ENCODE measurements around the gene SOX30.
"Not testable (repeated sequence)": the region's sequence is repeated elsewhere in the genome, so short reads cannot be mapped to it uniquely, and the experiment has no call there.

Gene SOX30

GRCh38 chr5:157652377-157652692 lies at the start of gene SOX30:
SOX30 (minus strand) TSS chr5:157652438; CDS start chr5:157652078, 360 bp downstream.
- no peaks in the 10 kb centered on the region for H4K20me1 ChIP-seq
- H3K36me3 ChIP-seq: peaks cover 0 to 9% (median 3%) of the 10 kb centered on the region in 11 experiments; a peak in 4 of 22 replicates
- H3K4me3 ChIP-seq: peak within 1 kb of the TSS in 1 of 10 experiments; percentile 35; a peak in 1 of 20 replicates
- no peaks in the 10 kb centered on the region for H3K27me3 ChIP-seq
- peaks cover 0 to 6% (median 0%) of the 10 kb centered on the region in 10 experiments; a peak in 4 of 20 replicates for H3K4me1 ChIP-seq
- TF ChIP-seq Cebpa-rat (IDR thresholded peaks at IDR 0.05): 0 out of 22 replicates have a peak, but pooled peaks of 1 of the 11 experiments have one; percentile 20
- no peak within 1 kb of the TSS for H3K9ac ChIP-seq
- no peak within 1 kb of the TSS for H3K27ac ChIP-seq
- no peak within 1 kb of the TSS for H3K4me2 ChIP-seq
- H3K9me3 ChIP-seq (replicated peaks in 1 of 11): peaks cover 64 to 69% (median 66%) of the 10 kb centered on the region in 11 experiments

- not testable (repeated sequence) for H4K20me1 ChIP-seq, H3K4me2 ChIP-seq, H3K9ac ChIP-seq, H3K4me1 ChIP-seq, H3K36me3 ChIP-seq, H3K27me3 ChIP-seq, H3K27ac ChIP-seq, H3K4me3 ChIP-seq
- H3K9me3 ChIP-seq (replicated peaks in 1 of 11): peaks cover 70 to 83% (median 72%) of the 10 kb centered on the region in 11 experiments
These were observed 46.4 kb upstream of the SOX30 start for GRCh38 chr5:157698674-157699073.

- not testable (repeated sequence) for H3K4me2 ChIP-seq, H3K4me1 ChIP-seq, H4K20me1 ChIP-seq, H3K27me3 ChIP-seq, H3K4me3 ChIP-seq, H3K27ac ChIP-seq, H3K36me3 ChIP-seq, H3K9ac ChIP-seq
- peaks cover 78 to 95% (median 85%) of the 10 kb centered on the region in 11 experiments for H3K9me3 ChIP-seq (replicated peaks in 1 of 11)
These were observed 43.9 kb upstream of the SOX30 start for GRCh38 chr5:157696154-157696553.

GRCh38 chr5:157693816-157694215 lies 41.6 kb upstream of the SOX30 start:
- not testable (repeated sequence) for H3K4me1 ChIP-seq, H3K4me3 ChIP-seq, H3K27ac ChIP-seq, H3K4me2 ChIP-seq, H3K9ac ChIP-seq, H3K27me3 ChIP-seq, H3K36me3 ChIP-seq, H4K20me1 ChIP-seq
- H3K9me3 ChIP-seq (replicated peaks in 1 of 11): peaks cover 67 to 88% (median 76%) of the 10 kb centered on the region in 11 experiments

GRCh38 chr5:157690690-157691433 lies 38.6 kb upstream of the SOX30 start:
- Histone ChIP-seq H4K20me1 (no peaks in the 10 kb centered on the region), H3K4me3 (no peak overlapping the region), H3K9ac (no peak overlapping the region), H3K27me3 (no peaks in the 10 kb centered on the region), H3K9me3 (replicated peaks in 1 of 11) (peaks cover 37 to 58% (median 48%) of the 10 kb centered on the region in 11 experiments), H3K36me3 (no peaks in the 10 kb centered on the region), H3K27ac (no peak overlapping the region), H3K4me2 (no peak overlapping the region), H3K4me1 (no peaks in the 10 kb centered on the region)
- TF ChIP-seq Cebpa-rat (IDR thresholded peaks at IDR 0.05): no peak

- Histone ChIP-seq H3K9me3 (replicated peaks in 1 of 11) (peaks cover 30 to 51% (median 41%) of the 10 kb centered on the region in 11 experiments), H3K4me1 (no peaks in the 10 kb centered on the region), H3K27ac (no peak overlapping the region), H3K27me3 (no peaks in the 10 kb centered on the region), H3K4me2 (no peak overlapping the region), H3K36me3 (no peaks in the 10 kb centered on the region), H4K20me1 (no peaks in the 10 kb centered on the region), H3K9ac (no peak overlapping the region), H3K4me3 (no peak overlapping the region)
- no peak for TF ChIP-seq Cebpa-rat (IDR thresholded peaks at IDR 0.05)
These were observed 37.9 kb upstream of the SOX30 start for GRCh38 chr5:157689942-157690689.

- no peak overlapping the region for H3K27ac ChIP-seq
These were observed 34.9 kb upstream of the SOX30 start for GRCh38 chr5:157687198-157687554.

GRCh38 chr5:157686276-157687197 lies 34.3 kb upstream of the SOX30 start:
- not testable (repeated sequence) for H3K4me2 ChIP-seq, H3K9ac ChIP-seq, H3K27me3 ChIP-seq, H4K20me1 ChIP-seq, H3K4me3 ChIP-seq, H3K4me1 ChIP-seq, H3K36me3 ChIP-seq, H3K27ac ChIP-seq
- H3K9me3 ChIP-seq (replicated peaks in 1 of 11): peaks cover 16 to 20% (median 19%) of the 10 kb centered on the region in 11 experiments

More at GRCh38 chr5:157687198-157687554, 34.9 kb upstream of the SOX30 start:
- TF ChIP-seq Cebpa-rat (IDR thresholded peaks at IDR 0.05): no peak
- Histone ChIP-seq H4K20me1 (no peaks in the 10 kb centered on the region), H3K9ac (no peak overlapping the region), H3K9me3 (replicated peaks in 1 of 11) (peaks cover 19 to 25% (median 22%) of the 10 kb centered on the region in 11 experiments), H3K4me2 (no peak overlapping the region), H3K36me3 (no peaks in the 10 kb centered on the region), H3K4me3 (no peak overlapping the region), H3K27me3 (no peaks in the 10 kb centered on the region), H3K4me1 (no peaks in the 10 kb centered on the region)

- Histone ChIP-seq H3K9ac (no peak overlapping the region), H3K27me3 (no peaks in the 10 kb centered on the region), H3K27ac (no peak overlapping the region), H3K4me1 (no peaks in the 10 kb centered on the region), H3K36me3 (no peaks in the 10 kb centered on the region), H4K20me1 (no peaks in the 10 kb centered on the region), H3K4me3 (no peak overlapping the region), H3K4me2 (no peak overlapping the region), H3K9me3 (replicated peaks in 1 of 11) (peaks cover 0 to 15% (median 0%) of the 10 kb centered on the region in 11 experiments; a peak in 5 of 22 replicates)
- no peak for TF ChIP-seq Cebpa-rat (IDR thresholded peaks at IDR 0.05)
These were observed 30.0 kb upstream of the SOX30 start for GRCh38 chr5:157682257-157682656.
